Trophoblast cell (in vitro differentiated cells and primary cell): ENCODE data around the gene AFG3L2.

Source experiments
- DNase-seq, 2 donors: peaks; one replicate each; pipeline ENCODE4 v3.0.0-alpha.2; 2016
- H2AFZ ChIP-seq: 2 replicates; pipeline ENCODE4 v1.6.1; 2013; ENCODE audit warnings: low read length, moderate library complexity, mild to moderate bottlenecking; ENCODE audit not compliant: insufficient read depth, poor library complexity
- H2AK5ac ChIP-seq: 2 replicates; pipeline ENCODE4 v1.6.1; 2013; ENCODE audit warnings: mild to moderate bottlenecking, low read length
- H2BK120ac ChIP-seq: 2 replicates; pipeline ENCODE4 v1.6.1; 2013; ENCODE audit warnings: low read length, mild to moderate bottlenecking, moderate library complexity; ENCODE audit not compliant: insufficient read depth, poor library complexity
- H2BK12ac ChIP-seq: 2 replicates; pipeline ENCODE4 v1.6.1; 2013; ENCODE audit warnings: mild to moderate bottlenecking, low read length, moderate library complexity
- H2BK5ac ChIP-seq: 2 replicates; pipeline ENCODE4 v1.6.1; 2013; ENCODE audit warnings: low read length, low read depth, moderate library complexity, mild to moderate bottlenecking; ENCODE audit not compliant: poor library complexity
- H3K14ac ChIP-seq: 2 replicates; pipeline ENCODE4 v1.6.1; 2013; ENCODE audit warnings: mild to moderate bottlenecking, low read length
- H3K18ac ChIP-seq: 2 replicates; pipeline ENCODE4 v1.6.1; 2013; ENCODE audit warnings: mild to moderate bottlenecking, low read length
- H3K23ac ChIP-seq: 2 replicates; pipeline ENCODE4 v1.6.1; 2013; ENCODE audit warnings: low read length
- H3K27ac ChIP-seq: 2 replicates; pipeline ENCODE4 v1.5.1; 2013; ENCODE audit warnings: low read depth, mild to moderate bottlenecking, inconsistent platforms, low read length, moderate library complexity
- H3K27me3 ChIP-seq: 2 replicates; pipeline ENCODE4 v1.6.1; 2013; ENCODE audit warnings: inconsistent platforms, mild to moderate bottlenecking, low read length, moderate library complexity; ENCODE audit not compliant: insufficient read depth
- H3K36me3 ChIP-seq, 2 experiments: 1 replicate in 1 of 2; 2 replicates in 1 of 2; pipeline ENCODE4 v1.6.1; 2013; ENCODE audit warnings: low read length in 2 of 2, mild to moderate bottlenecking in 2 of 2, moderate library complexity in 1 of 2; ENCODE audit not compliant: insufficient read depth in 2 of 2, control insufficient read depth in 1 of 2
- H3K4ac ChIP-seq: 2 replicates; pipeline ENCODE4 v1.6.1; 2013; ENCODE audit warnings: low read depth, mild to moderate bottlenecking, low read length, moderate library complexity
- H3K4me1 ChIP-seq, 2 experiments: 1 replicate in 1 of 2; 2 replicates in 1 of 2; pipeline ENCODE4 v1.6.1; 2013; ENCODE audit warnings: low read length in 2 of 2, mild to moderate bottlenecking in 2 of 2, moderate library complexity in 1 of 2; ENCODE audit not compliant: insufficient read depth in 2 of 2, control insufficient read depth in 1 of 2
- H3K4me2 ChIP-seq: 2 replicates; pipeline ENCODE4 v1.6.1; 2013; ENCODE audit warnings: inconsistent platforms, mild to moderate bottlenecking, low read length, moderate library complexity
- H3K4me3 ChIP-seq: 2 replicates; pipeline ENCODE4 v1.5.1; 2013; ENCODE audit warnings: mild to moderate bottlenecking, low read depth, low read length, inconsistent platforms
- H3K79me1 ChIP-seq: one replicate; pipeline ENCODE4 v1.6.1; 2013; ENCODE audit warnings: low read length
- H3K79me2 ChIP-seq: 2 replicates; pipeline ENCODE4 v1.6.1; 2013; ENCODE audit warnings: low read length, mild to moderate bottlenecking; ENCODE audit not compliant: control insufficient read depth, insufficient read depth, poor library complexity
- H3K9ac ChIP-seq: 2 replicates; pipeline ENCODE4 v1.6.1; 2013; ENCODE audit warnings: mild to moderate bottlenecking, low read length
- H3K9me3 ChIP-seq: 2 replicates; pipeline ENCODE4 v1.6.1; 2013; ENCODE audit warnings: low read depth, mild to moderate bottlenecking, control low read depth, inconsistent platforms, low read length; ENCODE audit not compliant: insufficient read depth
- H4K12ac ChIP-seq: 2 replicates; pipeline ENCODE4 v1.6.1; 2013; ENCODE audit warnings: low read depth, mild to moderate bottlenecking, low read length, moderate library complexity
- H4K8ac ChIP-seq: 2 replicates; pipeline ENCODE4 v1.6.1; 2013; ENCODE audit warnings: low read depth, mild to moderate bottlenecking, low read length, moderate library complexity
- H4K91ac ChIP-seq: one replicate; pipeline ENCODE4 v1.6.1; 2013; ENCODE audit warnings: low read depth, mild to moderate bottlenecking, low read length, moderate library complexity
- WGBS: extraction: QIAGEN DNeasy Blood & Tissue Kit; methylation state at CpG from one replicate; pipeline ENCODE4 v1.1.7; 2013; ENCODE audit warnings: missing lambda C conversion rate; ENCODE audit not compliant: insufficient read length, insufficient coverage; ENCODE audit errors: extremely low coverage; 5-methylcytosine and 5-hydroxymethylcytosine counted together

Gene AFG3L2

DNA sequence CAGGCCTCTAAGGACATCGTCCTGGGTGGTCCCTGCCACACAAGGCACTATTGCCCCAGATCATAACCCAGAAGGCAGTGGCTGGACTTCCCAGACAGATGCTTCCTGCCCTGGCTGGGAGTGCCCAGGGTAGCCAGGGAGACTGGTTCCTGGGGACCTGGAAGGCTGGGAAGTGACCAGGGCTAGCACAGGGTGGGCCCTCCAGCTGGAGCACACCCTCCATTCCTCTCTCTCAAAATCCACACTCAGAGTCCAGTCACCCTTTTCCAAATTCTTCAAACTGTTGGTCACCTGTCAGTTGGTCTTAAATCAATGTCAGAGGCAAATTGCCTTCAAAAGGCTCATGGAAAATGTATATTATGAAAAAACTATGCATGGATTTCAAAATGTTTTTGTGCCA is 80.6 kb downstream of the AFG3L2 start:
- Histone ChIP-seq H2BK5ac (no peak overlapping the region), H3K14ac (no peak overlapping the region), H2AFZ (no peak overlapping the region), H3K4me3 (no peak overlapping the region), H3K27me3 (no peaks in the 10 kb centered on the region), H3K18ac (no peak overlapping the region), H3K9ac (no peak overlapping the region), H3K79me2 (no peaks in the 10 kb centered on the region), H2AK5ac (no peak overlapping the region), H2BK12ac (no peak overlapping the region), H2BK120ac (no peak overlapping the region), H3K4ac (no peak overlapping the region), H3K23ac (no peak overlapping the region), H3K79me1 (no peaks in the 10 kb centered on the region), H4K8ac (no peak overlapping the region), H3K9me3 (peaks cover 2% of the 10 kb centered on the region), H4K91ac (no peak overlapping the region), H3K27ac (no peak overlapping the region), H4K12ac (no peak overlapping the region), H3K4me1 (peaks cover 0 to 2% of the 10 kb centered on the region in 2 experiments), H3K36me3 (no peaks in the 10 kb centered on the region), H3K4me2 (no peak overlapping the region)
- WGBS, result no CpG with 5 or more reads among the region's 1 CpG
- DNase-seq, result no peak

DNA sequence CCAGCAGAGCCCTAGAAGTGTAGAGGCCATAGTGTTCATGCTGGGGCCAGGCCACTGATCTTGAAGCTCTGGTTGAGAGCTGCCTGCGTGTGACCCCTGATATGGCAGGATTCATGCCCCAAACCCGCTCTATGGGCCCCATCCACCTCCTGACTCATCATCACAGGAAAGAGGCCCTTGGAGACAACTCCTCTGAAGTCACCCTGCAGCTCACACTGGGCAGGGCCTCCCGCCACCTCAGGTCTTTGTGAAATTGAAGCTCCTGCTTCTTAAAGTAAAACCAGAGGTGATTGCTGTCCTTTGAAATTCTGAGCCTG is 81.0 kb downstream of the AFG3L2 start:
- Histone ChIP-seq H2AFZ (no peak overlapping the region), H3K23ac (no peak overlapping the region), H2BK120ac (no peak overlapping the region), H3K4ac (no peak overlapping the region), H3K9ac (no peak overlapping the region), H3K27me3 (no peaks in the 10 kb centered on the region), H3K9me3 (peaks cover 2% of the 10 kb centered on the region), H3K27ac (no peak overlapping the region), H4K91ac (no peak overlapping the region), H3K4me2 (no peak overlapping the region), H3K36me3 (no peaks in the 10 kb centered on the region), H4K12ac (no peak overlapping the region), H3K4me1 (no peaks in the 10 kb centered on the region), H3K79me1 (no peaks in the 10 kb centered on the region), H2BK12ac (no peak overlapping the region), H3K79me2 (no peaks in the 10 kb centered on the region), H3K4me3 (no peak overlapping the region), H3K14ac (no peak overlapping the region), H4K8ac (no peak overlapping the region), H2BK5ac (no peak overlapping the region), H3K18ac (no peak overlapping the region), H2AK5ac (no peak overlapping the region)
- WGBS, result no CpG with 5 or more reads among the region's 3 CpGs
- DNase-seq, result no peak

DNA sequence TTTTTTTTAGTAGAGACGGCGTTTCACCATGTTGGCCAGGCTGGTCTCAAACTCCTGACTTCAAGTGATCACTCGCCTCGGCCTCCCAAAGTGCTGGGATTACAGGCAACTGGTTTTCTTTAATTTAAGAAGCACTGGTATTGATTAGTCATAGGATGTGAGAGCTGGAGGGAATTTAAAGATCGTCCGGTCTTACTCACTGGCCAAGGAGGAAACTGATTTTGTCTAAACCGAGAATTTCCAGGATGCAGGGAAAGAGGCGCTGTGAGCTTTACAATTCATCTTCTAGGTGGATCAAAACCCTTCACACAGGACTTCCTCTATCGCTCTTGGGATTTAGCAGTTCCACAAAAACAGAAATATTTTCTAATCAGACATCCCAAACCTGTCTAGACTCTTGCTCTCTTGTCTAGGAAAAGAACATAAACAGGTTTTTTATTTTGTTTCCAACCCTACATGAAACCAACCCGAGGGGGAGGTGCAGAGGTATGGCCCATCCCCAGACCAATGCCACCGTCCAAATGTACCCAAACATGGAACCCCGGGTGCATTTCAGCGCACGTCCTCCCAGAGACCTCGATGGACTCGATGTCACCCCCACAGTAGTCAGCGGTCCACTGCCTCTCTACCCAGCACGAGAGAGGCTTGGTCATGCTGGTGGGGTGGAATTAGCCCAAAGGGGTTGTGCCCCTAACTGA is 81.5 kb downstream of the AFG3L2 start:
- Histone ChIP-seq H3K9ac (no peak overlapping the region), H4K91ac (no peak overlapping the region), H2AK5ac (no peak overlapping the region), H2BK120ac (no peak overlapping the region), H3K36me3 (no peaks in the 10 kb centered on the region), H3K79me2 (no peaks in the 10 kb centered on the region), H3K9me3 (peaks cover 2% of the 10 kb centered on the region), H3K4me2 (no peak overlapping the region), H3K18ac (no peak overlapping the region), H3K79me1 (no peaks in the 10 kb centered on the region), H3K23ac (no peak overlapping the region), H3K4ac (no peak overlapping the region), H2BK12ac (no peak overlapping the region), H2BK5ac (no peak overlapping the region), H3K14ac (no peak overlapping the region), H3K27me3 (no peaks in the 10 kb centered on the region), H3K4me3 (no peak overlapping the region), H4K8ac (no peak overlapping the region), H4K12ac (no peak overlapping the region), H2AFZ (no peak overlapping the region), H3K27ac (no peak overlapping the region), H3K4me1 (no peaks in the 10 kb centered on the region)
- DNase-seq, result no peak
- WGBS, result no CpG with 5 or more reads among the region's 18 CpGs

DNA sequence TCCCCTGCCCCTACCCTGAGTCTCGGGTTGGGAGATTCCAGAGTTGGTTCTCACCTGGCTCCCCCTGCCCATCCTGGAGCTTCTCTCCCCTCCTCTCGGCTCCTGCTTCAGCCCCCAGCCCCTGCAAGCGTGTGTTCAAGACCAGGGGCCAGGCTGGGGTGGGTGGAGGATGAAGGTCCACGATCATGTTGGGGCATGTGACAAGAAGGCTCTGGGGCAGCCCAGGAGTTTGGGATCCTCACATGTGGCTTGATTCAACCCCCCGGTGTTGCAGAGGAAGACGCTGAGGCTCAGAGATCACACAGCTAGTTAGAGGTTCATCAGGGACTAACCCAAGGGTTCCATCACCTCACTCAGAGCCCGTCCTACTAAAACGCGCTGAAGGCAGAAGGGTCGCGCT is 83.2 kb downstream of the AFG3L2 start:
- no peak overlapping the region for H3K4ac ChIP-seq
- no peak overlapping the region for H4K12ac ChIP-seq
- H3K4me2 ChIP-seq, result no peak overlapping the region
- no peaks in the 10 kb centered on the region for H3K79me2 ChIP-seq
- no peak overlapping the region for H3K9ac ChIP-seq
- H3K4me3 ChIP-seq, result no peak overlapping the region
- H2BK5ac ChIP-seq, result no peak overlapping the region
- H3K4me1 ChIP-seq, result peaks cover 0 to 3% of the 10 kb centered on the region in 2 experiments
- no peak overlapping the region for H2AFZ ChIP-seq
- WGBS, result no CpG with 5 or more reads among the region's 11 CpGs
- H3K23ac ChIP-seq, result no peak overlapping the region
- DNase-seq, result no peak
- no peak overlapping the region for H3K14ac ChIP-seq
- H3K27me3 ChIP-seq, result no peaks in the 10 kb centered on the region
- no peak overlapping the region for H4K8ac ChIP-seq
- H2BK12ac ChIP-seq, result no peak overlapping the region
- H4K91ac ChIP-seq, result no peak overlapping the region
- peaks cover 2% of the 10 kb centered on the region for H3K9me3 ChIP-seq
- H3K79me1 ChIP-seq, result no peaks in the 10 kb centered on the region
- no peak overlapping the region for H3K18ac ChIP-seq
- no peak overlapping the region for H2BK120ac ChIP-seq
- no peak overlapping the region for H3K27ac ChIP-seq
- no peak overlapping the region for H2AK5ac ChIP-seq
- H3K36me3 ChIP-seq, result no peaks in the 10 kb centered on the region
